K562 (cell line): Measurements from ENCODE around the gene CADM2. TPM values are rescaled to one million over a fixed set of nuclear protein-coding genes. Genes with fewer than 3 reads are reported as not detected.

Source experiments
- ATAC-seq: fragments of 200-7000 bp; cut with Tn5 transposase; 3 replicates; pipeline ENCODE4 v1.9.1; 2020; ENCODE audit warnings: moderate library complexity
- BruUV-seq: library from RNA; stranded (reverse); fragments of 400-500 nt; replicated peaks from 2 replicates; lab custom pipeline; 2021; lab: Mats Ljungman, UMichigan
- CTCF ChIA-PET: fragments of 300-600 bp; formaldehyde crosslinking; extraction: SDS; loops from one replicate; lab custom pipeline; 2021; ENCODE audit warnings: low intra/inter-chr PET ratio; lab: Yijun Ruan, JAX
- POLR2A ChIA-PET: fragments of 300-600, 350-650 bp; sonication (Branson Sonifier 250); formaldehyde crosslinking; extraction: SDS; loops from one replicate; lab custom pipeline; 2021; ENCODE audit warnings: antibody characterized with exemption, inconsistent platforms; lab: Yijun Ruan, JAX
- DNase-seq, 4 experiments: peaks; one replicate each; pipeline versions ENCODE4 v3.0.0 to v3.0.0-alpha.2; 2011 to 2018; ENCODE audit warnings: low spot score in 3 of 4, mixed read lengths in 3 of 4; ENCODE audit errors: extremely low read depth in 1 of 4
- FAIRE-seq: peaks from 2 replicates; lab custom pipeline; 2011; peaks lifted over from hg19 to GRCh38; lab: Jason Lieb, UNC
- H2AFZ ChIP-seq: 2 replicates; pipeline ENCODE4 v1.6.0; 2011; ENCODE audit warnings: low read depth, low read length, control low read depth, inconsistent platforms
- H3K27ac ChIP-seq: fragments of 200-600 bp; 3 replicates; pipeline ENCODE4 v1.8.0; 2011; ENCODE audit warnings: low read depth, mild to moderate bottlenecking, control low read depth, inconsistent platforms, low read length, moderate library complexity, mixed read lengths; ENCODE audit errors: extremely low read depth
- H3K27me3 ChIP-seq, 2 experiments: fragments of 300-600 bp in 1 of 2; 2 replicates in 1 of 2; 3 replicates in 1 of 2; pipeline versions ENCODE4 v1.6.0 to v1.8.0; 2011; ENCODE audit warnings: inconsistent platforms in 2 of 2, low read length in 2 of 2, mild to moderate bottlenecking in 1 of 2, mixed read lengths in 1 of 2, moderate library complexity in 1 of 2; ENCODE audit not compliant: control insufficient read depth in 2 of 2, insufficient read depth in 2 of 2
- H3K36me3 ChIP-seq: fragments of 300-600 bp; 3 replicates; pipeline ENCODE4 v1.8.0; 2011; ENCODE audit warnings: mild to moderate bottlenecking, low read length, inconsistent platforms; ENCODE audit not compliant: control insufficient read depth, insufficient read depth
- H3K4me1 ChIP-seq, 2 experiments: fragments of 200-600 bp in 1 of 2; replicated peaks in 1 of 2; 2 replicates in 1 of 2; 3 replicates in 1 of 2; pipeline versions ENCODE4 v1.5.1 to v1.8.0; 2011; ENCODE audit warnings: inconsistent platforms in 2 of 2, low read length in 2 of 2, mild to moderate bottlenecking in 1 of 2, mixed read lengths in 1 of 2, moderate library complexity in 1 of 2; ENCODE audit not compliant: control insufficient read depth in 2 of 2, insufficient read depth in 2 of 2
- H3K4me2 ChIP-seq: 2 replicates; pipeline ENCODE4 v1.6.1; 2011; ENCODE audit warnings: low read length, control low read depth, inconsistent platforms, mixed read lengths; ENCODE audit not compliant: insufficient read depth
- H3K4me3 ChIP-seq: fragments of 200-600 bp; sonication (generic), shearing (Covaris generic); 2 replicates; pipeline ENCODE4 v1.5.1; 2016; ENCODE audit warnings: control low read depth, inconsistent platforms
- H3K79me2 ChIP-seq: fragments of 200-600 bp; 3 replicates; pipeline ENCODE4 v1.8.0; 2011; ENCODE audit warnings: low read length, inconsistent platforms; ENCODE audit not compliant: control insufficient read depth, insufficient read depth
- H3K9ac ChIP-seq, 2 experiments: 2 replicates each; pipeline versions ENCODE4 v1.6.0 to v1.6.1; 2011; ENCODE audit warnings: low read depth in 2 of 2, low read length in 2 of 2, control low read depth in 1 of 2, inconsistent platforms in 1 of 2, mild to moderate bottlenecking in 1 of 2, mixed read lengths in 1 of 2; ENCODE audit not compliant: insufficient read depth in 1 of 2
- H3K9me1 ChIP-seq: one replicate; pipeline ENCODE4 v1.6.0; 2011; ENCODE audit warnings: inconsistent platforms, mild to moderate bottlenecking, low read length, moderate library complexity; ENCODE audit not compliant: control insufficient read depth, insufficient read depth
- H3K9me3 ChIP-seq: replicated peaks from 2 replicates; pipeline ENCODE4 v1.5.1; 2011; ENCODE audit warnings: low read depth, low read length, inconsistent platforms; ENCODE audit not compliant: control insufficient read depth, insufficient read depth
- H4K20me1 ChIP-seq: replicated peaks from 2 replicates; pipeline ENCODE4 v1.6.1; 2011; ENCODE audit warnings: low read length, inconsistent platforms, mixed read lengths; ENCODE audit not compliant: control insufficient read depth, insufficient read depth
- ARHGAP35 ChIP-seq: fragments of 450-650 bp; IDR thresholded peaks from 2 replicates; pipeline ENCODE4 v1.6.1; 2018; ENCODE audit not compliant: partially characterized antibody
- CTBP1 ChIP-seq: fragments of 450-650 bp; IDR thresholded peaks from 2 replicates; pipeline ENCODE4 v1.6.1; 2016; ENCODE audit warnings: borderline replicate concordance
- DDX20 ChIP-seq: fragments of 450-650 bp; IDR thresholded peaks from 2 replicates; pipeline ENCODE4 v1.6.1; 2016; ENCODE audit warnings: missing genetic modification characterization, low read depth, mild to moderate bottlenecking, missing compliant biosample characterization, moderate library complexity
- EP300 ChIP-seq: IDR thresholded peaks from 2 replicates; pipeline ENCODE4 v1.6.1; 2012; ENCODE audit warnings: low read length, improper control_type of control experiment
- KDM1A ChIP-seq, 2 experiments: fragments of 450-650 bp; IDR thresholded peaks; 2 replicates each; pipeline ENCODE4 v1.6.1; 2016; ENCODE audit warnings: mild to moderate bottlenecking in 2 of 2
- NFIC ChIP-seq: fragments of 450-650 bp; IDR thresholded peaks from 2 replicates; pipeline ENCODE4 v1.6.1; 2017; ENCODE audit warnings: mild to moderate bottlenecking, inconsistent platforms
- NFIX ChIP-seq: fragments of 250-450 bp; sonication (Bioruptor Pico); IDR thresholded peaks from 2 replicates; pipeline ENCODE4 v1.4.0; 2020; ENCODE audit warnings: low read depth, mild to moderate bottlenecking, moderate library complexity
- TCF7 ChIP-seq: sonication (generic); IDR thresholded peaks from 2 replicates; pipeline ENCODE4 v1.6.1; 2016; ENCODE audit warnings: antibody characterized with exemption, borderline replicate concordance
- ZNF696 ChIP-seq: fragments of 250-450 bp; sonication (Bioruptor Pico); conservative IDR thresholded peaks from 2 replicates; pipeline ENCODE4 v1.4.0; 2020; ENCODE audit warnings: mild to moderate bottlenecking, moderate library complexity
- ZZZ3 ChIP-seq: fragments of 450-650 bp; IDR thresholded peaks from 2 replicates; pipeline ENCODE4 v1.6.1; 2016; ENCODE audit warnings: antibody characterized with exemption, mild to moderate bottlenecking, moderate library complexity
- WGBS: fragments of 100-300 bp; shearing (Covaris generic); methylation state at CpG from one replicate; pipeline ENCODE4 v1.1.6; 2016; ENCODE audit warnings: low coverage, mixed read lengths; ENCODE audit not compliant: insufficient coverage; ENCODE audit errors: missing lambda C conversion rate; 5-methylcytosine and 5-hydroxymethylcytosine counted together
- in situ Hi-C: fragments of 300-500 bp; cut with MboI; formaldehyde crosslinking; loops from 4 replicates; pipeline ENCODE4 v1.15.0; 2018; ENCODE audit warnings: inconsistent platforms, mixed read lengths
- intact Hi-C: fragments of 100-400 bp; cut with micrococcal nuclease; formaldehyde crosslinking; loops from 2 replicates; pipeline ENCODE4 v1.14.2; 2022
- polyA plus RNA-seq, 8 experiments: library from polyadenylated mRNA; depleted of rRNA in 4 of 8; stranded (reverse) in 5 of 8; unstranded in 3 of 8; fragments of >200 nt; fragmentation: Nextera tagmentation in 2 of 8; fragmentation: Illumina TruSeq in 1 of 8; extraction: Ambion mirVana in 2 of 8; extraction: Trizol in 1 of 8; gene quantifications; 2 replicates each; pipeline versions ENCODE4 v1.2.1 to v1.2.3, GENCODE V29; 2011 to 2014; ENCODE audit warnings: inconsistent platforms in 1 of 8, missing spikeins in 1 of 8
- total RNA-seq, 7 experiments: library from RNA; depleted of rRNA in 6 of 7; stranded (reverse); fragments of >200 nt in 6 of 7; fragmentation: Illumina TruSeq in 2 of 7; extraction: Trizol in 2 of 7; gene quantifications; 2 replicates each; pipeline versions ENCODE4 v1.2.1 to v1.2.3, GENCODE V29; 2011 to 2021; ENCODE audit warnings: low replicate concordance in 1 of 7
- TF ChIP-seq, protein P1 (sequence below): fragments of 450-650 bp; IDR thresholded peaks from 2 replicates; pipeline ENCODE4 v1.7.1; 2018; ENCODE audit warnings: mild to moderate bottlenecking, low read depth; ENCODE audit not compliant: partially characterized antibody

CADM2 gene
- total and polyA plus RNA-seq, 9 of the 15 experiments (the other 6 are each of a cell fraction or from before 2014, with no cell fraction given) = 0.11 to 3.2 (median 0.95) TPM

DNA sequence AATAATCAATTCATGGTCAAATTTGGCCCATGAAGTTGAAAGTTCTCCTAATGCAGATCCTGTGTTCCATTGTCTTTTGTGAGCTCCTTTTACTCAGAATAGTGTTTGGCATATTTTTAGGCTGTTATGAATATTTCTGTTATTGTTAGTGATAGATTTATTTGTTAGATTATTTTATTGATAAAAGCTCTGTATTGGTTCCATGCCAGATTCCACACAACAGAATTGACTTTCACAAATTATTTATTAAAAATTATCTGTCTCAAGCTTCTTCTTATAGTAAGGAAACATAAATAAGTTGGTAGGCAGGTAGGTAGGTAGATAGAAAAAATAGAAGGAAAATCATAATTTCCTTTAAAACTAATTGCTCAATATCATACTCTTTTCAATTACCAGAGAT is 557.4 kb downstream of the CADM2 start:
- in situ Hi-C loops = no loop called here
- H3K4me1 ChIP-seq = no peaks in the 10 kb centered on the region
- no peak for ATAC-seq
- no peak overlapping the region for H3K9ac ChIP-seq
- H3K27ac ChIP-seq = no peak overlapping the region
- intact Hi-C loops = no loop called here
- no peak overlapping the region for H2AFZ ChIP-seq
- no peak overlapping the region for H3K4me2 ChIP-seq
- BruUV-seq = no TSS peak
- TF ChIP-seq ARHGAP35 (no peak), NFIC (peak; percentile 89), ZZZ3 (no peak), NFIX (CRISPR knock-in tag) (peak; percentile 80), ZNF696 (CRISPR knock-in tag) (no peak)
- no peak for FAIRE-seq
- POLR2A ChIA-PET = no interaction called here
- DNase-seq = no peak
- CTCF ChIA-PET = no interaction called here
- no peaks in the 10 kb centered on the region for H3K27me3 ChIP-seq
- H3K9me3 ChIP-seq = no peaks in the 10 kb centered on the region
- H3K9me1 ChIP-seq = no peaks in the 10 kb centered on the region
- H4K20me1 ChIP-seq = no peaks in the 10 kb centered on the region
- no peaks in the 10 kb centered on the region for H3K79me2 ChIP-seq
- no peak overlapping the region for H3K4me3 ChIP-seq
- no peaks in the 10 kb centered on the region for H3K36me3 ChIP-seq

DNA sequence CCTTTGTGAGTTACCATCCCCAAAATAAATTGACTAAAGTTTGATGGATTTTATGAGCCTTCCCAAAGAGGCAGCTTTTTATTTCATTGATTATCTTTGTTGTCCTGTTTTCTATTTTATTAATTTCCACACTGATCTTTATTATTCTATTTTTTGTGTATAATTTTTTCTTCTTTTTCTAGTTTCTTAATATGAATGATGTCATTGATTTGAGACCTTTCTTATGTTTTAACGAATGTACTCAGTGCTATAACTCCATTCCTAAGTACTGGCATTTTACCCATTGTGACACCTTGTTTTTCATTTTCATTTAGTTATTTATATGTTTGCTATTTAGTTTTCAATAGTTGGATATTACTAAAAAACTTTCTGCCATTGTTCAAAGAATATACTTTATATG is 565.3 kb downstream of the CADM2 start:
- 8% methylated on average over 1 of the region's 1 CpG for WGBS
- no peak overlapping the region for H3K4me3 ChIP-seq
- TF ChIP-seq DDX20 (no peak), EP300 (no peak), CTBP1 (no peak), KDM1A (IDR thresholded peaks at IDR 0.05) (no peak), TCF7 (no peak)
- TF ChIP-seq, protein P1, sequence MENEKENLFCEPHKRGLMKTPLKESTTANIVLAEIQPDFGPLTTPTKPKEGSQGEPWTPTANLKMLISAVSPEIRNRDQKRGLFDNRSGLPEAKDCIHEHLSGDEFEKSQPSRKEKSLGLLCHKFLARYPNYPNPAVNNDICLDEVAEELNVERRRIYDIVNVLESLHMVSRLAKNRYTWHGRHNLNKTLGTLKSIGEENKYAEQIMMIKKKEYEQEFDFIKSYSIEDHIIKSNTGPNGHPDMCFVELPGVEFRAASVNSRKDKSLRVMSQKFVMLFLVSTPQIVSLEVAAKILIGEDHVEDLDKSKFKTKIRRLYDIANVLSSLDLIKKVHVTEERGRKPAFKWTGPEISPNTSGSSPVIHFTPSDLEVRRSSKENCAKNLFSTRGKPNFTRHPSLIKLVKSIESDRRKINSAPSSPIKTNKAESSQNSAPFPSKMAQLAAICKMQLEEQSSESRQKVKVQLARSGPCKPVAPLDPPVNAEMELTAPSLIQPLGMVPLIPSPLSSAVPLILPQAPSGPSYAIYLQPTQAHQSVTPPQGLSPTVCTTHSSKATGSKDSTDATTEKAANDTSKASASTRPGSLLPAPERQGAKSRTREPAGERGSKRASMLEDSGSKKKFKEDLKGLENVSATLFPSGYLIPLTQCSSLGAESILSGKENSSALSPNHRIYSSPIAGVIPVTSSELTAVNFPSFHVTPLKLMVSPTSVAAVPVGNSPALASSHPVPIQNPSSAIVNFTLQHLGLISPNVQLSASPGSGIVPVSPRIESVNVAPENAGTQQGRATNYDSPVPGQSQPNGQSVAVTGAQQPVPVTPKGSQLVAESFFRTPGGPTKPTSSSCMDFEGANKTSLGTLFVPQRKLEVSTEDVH = no peak
- TF ChIP-seq, all 486 proteins: peak for 0
- H3K9me1 ChIP-seq = no peaks in the 10 kb centered on the region
- no peak overlapping the region for H2AFZ ChIP-seq
- no peaks in the 10 kb centered on the region for H3K4me1 ChIP-seq
- no TSS peak for BruUV-seq
- ChIA-PET POLR2A (no interaction called here), CTCF (no interaction called here)
- intact Hi-C loops = no loop called here
- H3K36me3 ChIP-seq = no peaks in the 10 kb centered on the region
- no peaks in the 10 kb centered on the region for H4K20me1 ChIP-seq
- H3K27me3 ChIP-seq = no peaks in the 10 kb centered on the region
- H3K79me2 ChIP-seq = no peaks in the 10 kb centered on the region
- no peaks in the 10 kb centered on the region for H3K9me3 ChIP-seq
- ATAC-seq (no peak), FAIRE-seq (no peak), DNase-seq (no peak)
- in situ Hi-C loops = no loop called here
- no peak overlapping the region for H3K27ac ChIP-seq
- no peak overlapping the region for H3K9ac ChIP-seq
- no peak overlapping the region for H3K4me2 ChIP-seq
